Measurements from ENCODE around the gene ST8SIA5. TPM values are rescaled to one million over a fixed set of nuclear protein-coding genes. Genes with fewer than 3 reads are reported as not detected.

The ST8SIA5 gene
- total and polyA plus RNA-seq, 2 donors (not counting 3 experiments of a cell fraction or from before 2014, with no cell fraction given) = 0.25 to 0.62 TPM

GRCh38 chr18:46716336-46716735 is 40.5 kb downstream of the ST8SIA5 start:
- no peak for FAIRE-seq
- no peaks in the 10 kb centered on the region for H3K9me1 ChIP-seq (replicated peaks; ENCODE audit: control insufficient read depth, extremely low read depth, insufficient read depth, low read length)
- H3K4me3 ChIP-seq (replicated peaks in 1 of 3; ENCODE audit: insufficient read depth in 1 of 3, low read depth in 1 of 3, low read length in 3 of 3) = no peak overlapping the region
- H4K20me1 ChIP-seq (replicated peaks; ENCODE audit: control insufficient read depth, extremely low read depth, insufficient read depth, low read length) = no peaks in the 10 kb centered on the region
- H3K9me3 ChIP-seq (replicated peaks; ENCODE audit: control insufficient read depth, insufficient read depth, low read length) = no peaks in the 10 kb centered on the region
- peaks cover 0 to 10% of the 10 kb centered on the region in 2 experiments for H3K27me3 ChIP-seq (ENCODE audit: control insufficient read depth in 2 of 2, insufficient read depth in 2 of 2, low read length in 2 of 2)
- peaks cover 18% of the 10 kb centered on the region for H3K4me1 ChIP-seq (ENCODE audit: control insufficient read depth, extremely low read depth, insufficient read depth, low read length)
- no peak overlapping the region for H3K27ac ChIP-seq (ENCODE audit: insufficient read depth, low read depth, low read length)
- dilution Hi-C loops (cut with MboI; ENCODE audit: extremely low pct_ligation_motif_present, low sequenced_read_pairs) = no loop called here
- H3K9ac ChIP-seq (replicated peaks; ENCODE audit: extremely low read depth, insufficient read depth, low read length) = no peak overlapping the region
- BruUV-seq (replicated peaks) = no TSS peak
- no peak for DNase-seq (ENCODE audit: low read depth, low spot score)
- no peaks in the 10 kb centered on the region for H3K79me2 ChIP-seq (ENCODE audit: control insufficient read depth, insufficient read depth, low read length)
- TF ChIP-seq FOS (IDR thresholded peaks at IDR 0.05; ENCODE audit: borderline replicate concordance, insufficient read depth, low read length) = no peak
- TF ChIP-seq CTCF (IDR thresholded peaks at IDR 0.05; ENCODE audit: extremely low read depth in 1 of 2, insufficient read depth in 1 of 2, low read depth in 1 of 2, low read length in 2 of 2) = no peak
- no peak for TF ChIP-seq MAX (IDR thresholded peaks at IDR 0.05; ENCODE audit: insufficient read depth, insufficient read length)
- TF ChIP-seq JUN (IDR thresholded peaks at IDR 0.05; ENCODE audit: borderline replicate concordance, insufficient read depth, insufficient read length, low read depth) = no peak
- TF ChIP-seq POLR2A (IDR thresholded peaks at IDR 0.05; ENCODE audit: low read depth, low read length) = no peak
- no peak for TF ChIP-seq POLR2AphosphoS5 (IDR thresholded peaks at IDR 0.05; ENCODE audit: insufficient read depth, low read depth, low read length)
- TF ChIP-seq EZH2 (IDR thresholded peaks at IDR 0.05; ENCODE audit: borderline replicate concordance, low read depth, low read length, severe bottlenecking) = no peak
- no peak for TF ChIP-seq MYC (IDR thresholded peaks at IDR 0.05; ENCODE audit: low read depth, low read length)
- TF ChIP-seq GATA2 (IDR thresholded peaks at IDR 0.05; ENCODE audit: insufficient read depth, insufficient read length, low read depth, low read length) = no peak
- H3K36me3 ChIP-seq (ENCODE audit: control insufficient read depth in 2 of 2, extremely low read depth in 1 of 2, insufficient read depth in 2 of 2, low read length in 2 of 2) = no peaks in the 10 kb centered on the region
- CTCF ChIA-PET = interaction anchor here (0.9 to 1.3 kb wide), 3 partner anchors 8 to 161 kb away, joined by 3 to 5 read pairs (median 3); no protein-coding TSS in a partner anchor
- intact Hi-C loops (cut with micrococcal nuclease) = no loop called here
- POLR2A ChIA-PET = no interaction called here
- no peak overlapping the region for H3K4me2 ChIP-seq (ENCODE audit: insufficient read depth, low read length)
- H2AFZ ChIP-seq (ENCODE audit: low read depth, low read length) = no peak overlapping the region

Data from endothelial cell of umbilical vein (primary cell).